Psoas muscle (tissue), 8 donors: Measurements from ENCODE around the gene RNF150. TPM values are rescaled to one million over a fixed set of nuclear protein-coding genes. Genes with fewer than 3 reads are reported as not detected.
A peak's percentile ranks its signal among the peaks of the same experiment; 100 is the strongest.

Experiments used
- ATAC-seq, 4 donors: fragments of 200-7000 bp; cut with Tn5 transposase; one replicate each; pipeline ENCODE4 v1.9.1; 2020; ENCODE audit warnings: moderate library complexity in 3 of 4, mild to moderate bottlenecking in 2 of 4
- DNase-seq, 2 donors: peaks; one replicate each; pipeline ENCODE4 v3.0.0-alpha.2; 2020
- H3K27ac ChIP-seq: fragments of 200-600 bp; one replicate; pipeline ENCODE4 v1.8.0; 2022
- H3K27me3 ChIP-seq, 3 donors: fragments of 200-600 bp in 1 of 3; one replicate each; pipeline versions ENCODE4 v1.6.1 to v1.8.0; 2013 to 2022; ENCODE audit warnings: low read length in 2 of 3, mild to moderate bottlenecking in 2 of 3, moderate library complexity in 1 of 3; ENCODE audit not compliant: insufficient read depth in 3 of 3
- H3K36me3 ChIP-seq, 2 donors: fragments of 200-600 bp in 1 of 2; one replicate each; pipeline versions ENCODE4 v1.6.1 to v1.8.0; 2013 to 2022; ENCODE audit warnings: low read depth in 1 of 2, mild to moderate bottlenecking in 1 of 2, moderate library complexity in 1 of 2; ENCODE audit not compliant: insufficient read depth in 1 of 2
- H3K4me1 ChIP-seq: fragments of 200-600 bp; one replicate; pipeline ENCODE4 v1.8.0; 2022
- H3K4me3 ChIP-seq: fragments of 200-600 bp; one replicate; pipeline ENCODE4 v1.8.0; 2022; ENCODE audit warnings: mild to moderate bottlenecking
- H3K9me3 ChIP-seq: fragments of 200-600 bp; one replicate; pipeline ENCODE4 v1.8.0; 2022
- CTCF ChIP-seq: fragments of 200-600 bp; IDR thresholded peaks from one replicate; pipeline ENCODE4 v1.8.0; 2022; ENCODE audit warnings: antibody characterized with exemption
- WGBS, 3 donors: extraction: QIAGEN DNeasy Blood & Tissue Kit; methylation state at CpG; one replicate each; pipeline versions ENCODE4 v1.1.6 to v1.1.7; 2013; 5-methylcytosine and 5-hydroxymethylcytosine counted together
- intact Hi-C, 2 donors: fragments of 100-400 bp; cut with DNase I; formaldehyde crosslinking; loops; one replicate each; pipeline versions ENCODE4 v1.11.0 to v1.14.2; 2022
- polyA plus RNA-seq, 3 donors: library from polyadenylated mRNA; stranded (reverse); fragments of 200-250 nt; gene quantifications; one replicate each; pipeline ENCODE4 v1.2.3, GENCODE V29; 2013
- total RNA-seq, 4 donors: library from RNA; stranded (reverse); fragmentation: NEBNext Ultra II Directional in 2 of 4; extraction: Animal tissue kit (Norgen Biotek cat#: 25700) in 2 of 4; gene quantifications; one replicate each; pipeline versions ENCODE4 v1.2.1 to v1.2.4, GENCODE V29; 2021 to 2023
- donor health status: healthy with polysubstance abuse.
- donor health status: DM: no; HTN: no; CAD: no; lungs with moderate emphysema.
- donor health status: Bipolar disorder and iron deficiency.
- donor health status: healthy.
- donor health status: DM: yes; HTN: yes; CAD: no.
- donor health status: DM: no; HTN: no; CAD: no.
- donor health status: DM: no; HTN: no; CAD: no.
- donor health status: DM: yes; HTN: yes; CAD: no.

RNF150 gene
- total and polyA plus RNA-seq, 7 donors = 0.78 to 12.6 (median 3.2) TPM

- peaks cover 4% of the 10 kb centered on the region for H3K4me1 ChIP-seq
- H3K27me3 ChIP-seq = no peaks in the 10 kb centered on the region
- peaks cover 0 to 6% of the 10 kb centered on the region in 2 donors for H3K36me3 ChIP-seq
- intact Hi-C loops = no loop called here
- ATAC-seq (no peak), DNase-seq (no peak)
- 69 to 80% (median 72%) methylated on average over 7 of the region's 7 CpGs for WGBS, 3 donors
- no peak for TF ChIP-seq CTCF
- no peaks in the 10 kb centered on the region for H3K9me3 ChIP-seq
- H3K4me3 ChIP-seq = no peak overlapping the region
- no peak overlapping the region for H3K27ac ChIP-seq
These were observed 267.7 kb downstream of the RNF150 start for GRCh38 chr4:140865253-140866217.

GRCh38 chr4:140863197-140863596 lies 270.1 kb downstream of the RNF150 start:
- intact Hi-C loops = loop anchor here in 1 of 2 donors (5.0 kb wide), 1 partner anchor 359 kb away; the partner anchor contains the start of gene ZNF330
- 88 to 92% (median 90%) methylated on average over 2 of the region's 2 CpGs for WGBS, 3 donors
- Histone ChIP-seq H3K36me3 (peaks cover 0 to 6% of the 10 kb centered on the region in 2 donors), H3K4me1 (peaks cover 4% of the 10 kb centered on the region), H3K27ac (no peak overlapping the region), H3K27me3 (no peaks in the 10 kb centered on the region), H3K9me3 (no peaks in the 10 kb centered on the region), H3K4me3 (no peak overlapping the region)
- ATAC-seq (no peak), DNase-seq (no peak)
- no peak for TF ChIP-seq CTCF

GRCh38 chr4:140862177-140862442 lies 271.2 kb downstream of the RNF150 start:
- no peak for ATAC-seq

GRCh38 chr4:140861359-140862176 lies 271.7 kb downstream of the RNF150 start:
- ATAC-seq = peak; percentile 80 to 88 (median 83)
- H3K36me3 ChIP-seq = no peaks in the 10 kb centered on the region
- H3K4me1 ChIP-seq = peaks cover 6% of the 10 kb centered on the region
- no peak overlapping the region for H3K27ac ChIP-seq
- WGBS, 3 donors = 36 to 40% (median 38%) methylated on average over 7 of the region's 7 CpGs
- DNase-seq = peak in 1 of 2 donors; percentile 14
- no peaks in the 10 kb centered on the region for H3K9me3 ChIP-seq
- intact Hi-C loops = loop anchor here (1.0 to 5.0 kb wide), 4 partner anchors 23 to 361 kb away; partner anchors contain the start of genes RNF150 (in 2 of the 2) and ZNF330 (in 1 of the 2)
- no peak overlapping the region for H3K4me3 ChIP-seq
- TF ChIP-seq CTCF = peak; percentile 86
- H3K27me3 ChIP-seq = no peaks in the 10 kb centered on the region

More at GRCh38 chr4:140862177-140862442, 271.2 kb downstream of the RNF150 start:
- H3K27me3 ChIP-seq = no peaks in the 10 kb centered on the region
- TF ChIP-seq CTCF = no peak
- no peaks in the 10 kb centered on the region for H3K9me3 ChIP-seq
- no peak overlapping the region for H3K4me3 ChIP-seq
- H3K4me1 ChIP-seq = peaks cover 4% of the 10 kb centered on the region
- intact Hi-C loops = loop anchor here in 1 of 2 donors (5.0 kb wide), 1 partner anchor 360 kb away; the partner anchor contains the start of gene ZNF330
- no peak for DNase-seq
- 75 to 83% (median 76%) methylated on average over 4 of the region's 4 CpGs for WGBS, 3 donors
- no peaks in the 10 kb centered on the region for H3K36me3 ChIP-seq
- no peak overlapping the region for H3K27ac ChIP-seq
